HCT116 (cell line): Measurements from ENCODE around the gene MRPL34. TPM values are rescaled to one million over a fixed set of nuclear protein-coding genes. Genes with fewer than 3 reads are reported as not detected.

ENCODE experiments used
- ATAC-seq: fragments of 200-7000 bp; cut with Tn5 transposase; 2 replicates; pipeline ENCODE4 v1.9.1; 2020; ENCODE audit warnings: mild to moderate bottlenecking, moderate library complexity
- BruUV-seq: library from RNA; stranded (reverse); fragments of 400-500 nt; replicated peaks from 2 replicates; lab custom pipeline; 2021; lab: Mats Ljungman, UMichigan
- CTCF ChIA-PET: fragments of 300-600 bp; sonication (Branson Sonifier 250); formaldehyde crosslinking; loops from one replicate; lab custom pipeline; 2021; ENCODE audit warnings: antibody characterized with exemption; lab: Charles Lee
- POLR2A ChIA-PET: fragments of 300-600, 350-600 bp; sonication (Branson Sonifier 250); formaldehyde crosslinking; loops from one replicate; lab custom pipeline; 2021; ENCODE audit warnings: antibody characterized with exemption; lab: Charles Lee
- RAD21 ChIA-PET, 2 experiments: fragments of 300-600 bp; sonication (Branson Sonifier 250); formaldehyde crosslinking; loops; one replicate each; lab custom pipeline; 2023; ENCODE audit warnings: low total read pairs in 2 of 2; ENCODE audit not compliant: uncharacterized antibody in 2 of 2, unreplicated experiment in 2 of 2, low non-redundant PET in 1 of 2; lab: Charles Lee
- DNase-seq: peaks from one replicate; pipeline ENCODE4 v3.0.0-alpha.2; 2010; ENCODE audit warnings: low read depth, low spot score
- H2AFZ ChIP-seq: fragments of 200-600 bp; shearing (Covaris generic), sonication (generic); 2 replicates; pipeline ENCODE4 v1.6.1; 2017; ENCODE audit warnings: low read depth, mixed run types, mixed read lengths, antibody characterized with exemption, low read length; ENCODE audit not compliant: poor library complexity, severe bottlenecking
- H3K27ac ChIP-seq: 2 replicates; pipeline ENCODE4 v1.5.1; 2012; ENCODE audit warnings: low read depth, low read length
- H3K27me3 ChIP-seq: fragments of 200-600 bp; sonication (generic); 2 replicates; pipeline ENCODE4 v1.6.1; 2016; ENCODE audit warnings: mixed run types, low read length, mixed read lengths; ENCODE audit not compliant: insufficient read depth
- H3K36me3 ChIP-seq, 2 experiments: fragments of 200-500 bp in 1 of 2; fragments of 200-600 bp in 1 of 2; sonication (Bioruptor generic) in 1 of 2; sonication (generic) in 1 of 2; 2 replicates each; pipeline versions ENCODE4 v1.5.1 to v1.6.1; 2014 to 2016; ENCODE audit warnings: low read length in 2 of 2, inconsistent platforms in 1 of 2, mixed read lengths in 1 of 2, mixed run types in 1 of 2; ENCODE audit not compliant: insufficient read depth in 2 of 2, control insufficient read depth in 1 of 2
- H3K4me1 ChIP-seq, 2 experiments: fragments of 200-600 bp in 1 of 2; sonication (generic) in 1 of 2; 2 replicates each; pipeline versions ENCODE4 v1.5.1 to v1.6.1; 2012 to 2017; ENCODE audit warnings: low read length in 2 of 2, inconsistent platforms in 1 of 2, mild to moderate bottlenecking in 1 of 2, mixed read lengths in 1 of 2, mixed run types in 1 of 2, moderate library complexity in 1 of 2; ENCODE audit not compliant: insufficient read depth in 2 of 2, control insufficient read depth in 1 of 2
- H3K4me2 ChIP-seq: fragments of 200-600 bp; sonication (generic); 2 replicates; pipeline ENCODE4 v1.6.1; 2017; ENCODE audit warnings: mixed run types, low read length, mixed read lengths
- H3K4me3 ChIP-seq, 2 experiments: fragments of 200-600 bp in 1 of 2; sonication (generic) in 1 of 2; replicated peaks in 1 of 2; 2 replicates each; pipeline ENCODE4 v1.5.1; 2011 to 2016; ENCODE audit warnings: low read length in 2 of 2, control low read depth in 1 of 2, low read depth in 1 of 2, mild to moderate bottlenecking in 1 of 2, mixed read lengths in 1 of 2, mixed run types in 1 of 2
- H3K79me2 ChIP-seq: fragments of 200-600 bp; sonication (generic); 2 replicates; pipeline ENCODE4 v1.6.1; 2017; ENCODE audit warnings: mild to moderate bottlenecking, mixed run types, low read length, moderate library complexity, mixed read lengths; ENCODE audit not compliant: insufficient read depth
- H3K9ac ChIP-seq: fragments of 200-600 bp; sonication (generic); 2 replicates; pipeline ENCODE4 v1.6.1; 2016; ENCODE audit warnings: low read length, mixed read lengths
- H3K9me2 ChIP-seq: fragments of 200-600 bp; sonication (generic), shearing (Covaris generic); 2 replicates; pipeline ENCODE4 v1.6.1; 2017; ENCODE audit warnings: mixed run types, mild to moderate bottlenecking, moderate library complexity; ENCODE audit not compliant: insufficient read depth
- H3K9me3 ChIP-seq, 2 experiments: fragments of 200-500 bp in 1 of 2; fragments of 200-600 bp in 1 of 2; sonication (Bioruptor generic) in 1 of 2; sonication (generic) in 1 of 2; 2 replicates each; pipeline ENCODE4 v1.6.1; 2014 to 2017; ENCODE audit warnings: low read length in 2 of 2, mixed read lengths in 2 of 2, inconsistent platforms in 1 of 2, low read depth in 1 of 2, mild to moderate bottlenecking in 1 of 2, mixed run types in 1 of 2, moderate library complexity in 1 of 2; ENCODE audit not compliant: control insufficient read depth in 1 of 2, insufficient read depth in 1 of 2
- H4K20me1 ChIP-seq: fragments of 200-600 bp; sonication (generic), shearing (Covaris generic); 2 replicates; pipeline ENCODE4 v1.6.1; 2017; ENCODE audit warnings: mixed run types, mild to moderate bottlenecking, moderate library complexity; ENCODE audit not compliant: insufficient read depth
- CEBPB ChIP-seq: IDR thresholded peaks from 2 replicates; pipeline ENCODE4 v1.6.1; 2012; ENCODE audit warnings: low read depth
- FOSL1 ChIP-seq: IDR thresholded peaks from 2 replicates; pipeline ENCODE4 v1.6.1; 2012; ENCODE audit warnings: low read depth
- JUND ChIP-seq: IDR thresholded peaks from 2 replicates; pipeline ENCODE4 v1.6.1; 2012
- MAX ChIP-seq: IDR thresholded peaks from 2 replicates; pipeline ENCODE4 v1.6.1; 2012
- POLR2A ChIP-seq: IDR thresholded peaks from 2 replicates; pipeline ENCODE4 v1.7.0; 2011; ENCODE audit warnings: borderline replicate concordance; ENCODE audit not compliant: insufficient read depth, insufficient read length; ENCODE audit errors: extremely low read depth
- SIN3A ChIP-seq: IDR thresholded peaks from 2 replicates; pipeline ENCODE4 v1.6.1; 2012; ENCODE audit warnings: low read depth
- SP1 ChIP-seq: IDR thresholded peaks from 2 replicates; pipeline ENCODE4 v1.6.1; 2012; ENCODE audit warnings: low read depth
- TCF7L2 ChIP-seq: IDR thresholded peaks from 2 replicates; pipeline ENCODE4 v1.7.0; 2011; ENCODE audit warnings: borderline replicate concordance, inconsistent platforms; ENCODE audit not compliant: insufficient read depth, insufficient read length; ENCODE audit errors: extremely low read depth
- YY1 ChIP-seq: IDR thresholded peaks from 2 replicates; pipeline ENCODE4 v1.6.1; 2011; ENCODE audit warnings: low read length, low read depth, moderate library complexity, mild to moderate bottlenecking; ENCODE audit not compliant: insufficient replicate concordance; ENCODE audit errors: extremely low read depth
- ZBTB33 ChIP-seq: IDR thresholded peaks from 2 replicates; pipeline ENCODE4 v1.6.1; 2011; ENCODE audit warnings: mild to moderate bottlenecking, low read length, moderate library complexity; ENCODE audit not compliant: insufficient replicate concordance; ENCODE audit errors: extremely low read depth
- intact Hi-C: fragments of 100-400 bp; cut with micrococcal nuclease; formaldehyde crosslinking; loops from 2 replicates; pipeline ENCODE4 v1.10.0; 2022
- total RNA-seq: library from RNA; stranded (reverse); gene quantifications from one replicate; pipeline ENCODE4 v1.2.1, GENCODE V29; 2021; ENCODE audit not compliant: unreplicated experiment
- TF ChIP-seq, protein P1 (sequence below): IDR thresholded peaks from 2 replicates; pipeline ENCODE4 v1.6.1; 2012; ENCODE audit warnings: low read depth
- TF ChIP-seq, protein P2 (sequence below): IDR thresholded peaks from 2 replicates; pipeline ENCODE4 v1.6.1; 2012

Gene MRPL34
- total RNA-seq, 1 experiment from 2014 or later: 114 TPM

GRCh38 chr19:17330262-17331044 is 24.8 kb downstream of the MRPL34 start:
- Histone ChIP-seq H4K20me1 (no peaks in the 10 kb centered on the region), H3K27me3 (no peaks in the 10 kb centered on the region), H3K4me2 (no peak overlapping the region), H3K27ac (no peak overlapping the region), H2AFZ (no peak overlapping the region), H3K9me2 (no peaks in the 10 kb centered on the region), H3K9ac (no peak overlapping the region), H3K9me3 (no peaks in the 10 kb centered on the region), H3K36me3 (no peaks in the 10 kb centered on the region), H3K79me2 (peaks cover 5% of the 10 kb centered on the region; the same call in 1 of the 2 replicates), H3K4me3 (no peak overlapping the region), H3K4me1 (peaks cover 20 to 46% of the 10 kb centered on the region in 2 experiments)
- RAD21 ChIA-PET: interaction anchor here in 1 of 2 experiments (0.6 kb wide), 1 partner anchor 59 kb away, joined by 5 read pairs; no protein-coding TSS in a partner anchor
- DNase-seq: no peak
- intact Hi-C loops: no loop called here
- no peak for TF ChIP-seq SIN3A
- no peak for TF ChIP-seq POLR2A
- POLR2A ChIA-PET: no interaction called here
- CTCF ChIA-PET: no interaction called here
- ATAC-seq: no peak
- BruUV-seq: no TSS peak

DNA sequence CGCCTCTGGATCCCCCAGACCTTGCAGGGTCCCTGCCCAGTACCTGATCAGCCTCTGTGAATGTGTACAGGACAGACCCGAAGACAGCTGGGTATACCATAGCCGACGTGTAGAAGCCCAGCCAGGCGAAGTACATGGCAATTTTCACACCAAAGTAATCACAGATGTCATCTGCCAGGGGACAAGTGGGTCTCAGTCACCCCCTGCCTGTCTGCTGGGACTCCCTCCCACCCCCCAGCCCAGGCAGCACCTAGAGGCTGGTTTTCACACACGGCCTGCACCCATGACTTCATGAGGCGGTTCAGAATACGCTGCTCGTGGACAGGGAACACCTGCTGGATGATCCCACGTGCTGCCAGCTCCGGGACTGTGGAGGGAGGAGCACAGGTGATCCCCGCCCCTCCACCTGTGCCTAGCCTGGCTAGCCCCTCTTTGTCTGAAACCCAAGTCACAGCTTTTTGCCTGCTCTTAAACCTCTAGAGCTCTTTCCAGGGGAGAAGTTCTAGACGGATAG is 25.4 kb downstream of the MRPL34 start:
- H3K4me3 ChIP-seq: no peak overlapping the region
- peaks cover 23 to 53% of the 10 kb centered on the region in 2 experiments for H3K4me1 ChIP-seq
- H3K4me2 ChIP-seq: no peak overlapping the region
- no peaks in the 10 kb centered on the region for H3K36me3 ChIP-seq
- ATAC-seq (no peak), DNase-seq (no peak)
- H3K9me2 ChIP-seq: no peaks in the 10 kb centered on the region
- intact Hi-C loops: no loop called here
- no TSS peak for BruUV-seq
- ChIA-PET CTCF (no interaction called here), POLR2A (no interaction called here), RAD21 (interaction anchor here in 1 of 2 experiments (0.6 kb wide), 1 partner anchor 60 kb away, joined by 5 read pairs; no protein-coding TSS in a partner anchor)
- H3K9ac ChIP-seq: no peak overlapping the region
- H3K79me2 ChIP-seq: peaks cover 5% of the 10 kb centered on the region; the same call in 1 of the 2 replicates
- H3K27ac ChIP-seq: no peak overlapping the region
- H3K27me3 ChIP-seq: no peaks in the 10 kb centered on the region
- H2AFZ ChIP-seq: no peak overlapping the region
- no peaks in the 10 kb centered on the region for H3K9me3 ChIP-seq
- H4K20me1 ChIP-seq: no peaks in the 10 kb centered on the region
- TF ChIP-seq ZBTB33: no peak
- no peak for TF ChIP-seq JUND
- TF ChIP-seq MAX: no peak
- TF ChIP-seq FOSL1: no peak
- no peak for TF ChIP-seq POLR2A
- TF ChIP-seq, protein P1, sequence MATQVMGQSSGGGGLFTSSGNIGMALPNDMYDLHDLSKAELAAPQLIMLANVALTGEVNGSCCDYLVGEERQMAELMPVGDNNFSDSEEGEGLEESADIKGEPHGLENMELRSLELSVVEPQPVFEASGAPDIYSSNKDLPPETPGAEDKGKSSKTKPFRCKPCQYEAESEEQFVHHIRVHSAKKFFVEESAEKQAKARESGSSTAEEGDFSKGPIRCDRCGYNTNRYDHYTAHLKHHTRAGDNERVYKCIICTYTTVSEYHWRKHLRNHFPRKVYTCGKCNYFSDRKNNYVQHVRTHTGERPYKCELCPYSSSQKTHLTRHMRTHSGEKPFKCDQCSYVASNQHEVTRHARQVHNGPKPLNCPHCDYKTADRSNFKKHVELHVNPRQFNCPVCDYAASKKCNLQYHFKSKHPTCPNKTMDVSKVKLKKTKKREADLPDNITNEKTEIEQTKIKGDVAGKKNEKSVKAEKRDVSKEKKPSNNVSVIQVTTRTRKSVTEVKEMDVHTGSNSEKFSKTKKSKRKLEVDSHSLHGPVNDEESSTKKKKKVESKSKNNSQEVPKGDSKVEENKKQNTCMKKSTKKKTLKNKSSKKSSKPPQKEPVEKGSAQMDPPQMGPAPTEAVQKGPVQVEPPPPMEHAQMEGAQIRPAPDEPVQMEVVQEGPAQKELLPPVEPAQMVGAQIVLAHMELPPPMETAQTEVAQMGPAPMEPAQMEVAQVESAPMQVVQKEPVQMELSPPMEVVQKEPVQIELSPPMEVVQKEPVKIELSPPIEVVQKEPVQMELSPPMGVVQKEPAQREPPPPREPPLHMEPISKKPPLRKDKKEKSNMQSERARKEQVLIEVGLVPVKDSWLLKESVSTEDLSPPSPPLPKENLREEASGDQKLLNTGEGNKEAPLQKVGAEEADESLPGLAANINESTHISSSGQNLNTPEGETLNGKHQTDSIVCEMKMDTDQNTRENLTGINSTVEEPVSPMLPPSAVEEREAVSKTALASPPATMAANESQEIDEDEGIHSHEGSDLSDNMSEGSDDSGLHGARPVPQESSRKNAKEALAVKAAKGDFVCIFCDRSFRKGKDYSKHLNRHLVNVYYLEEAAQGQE: no peak
- no peak for TF ChIP-seq SP1
- no peak for TF ChIP-seq CEBPB
- TF ChIP-seq, protein P2, sequence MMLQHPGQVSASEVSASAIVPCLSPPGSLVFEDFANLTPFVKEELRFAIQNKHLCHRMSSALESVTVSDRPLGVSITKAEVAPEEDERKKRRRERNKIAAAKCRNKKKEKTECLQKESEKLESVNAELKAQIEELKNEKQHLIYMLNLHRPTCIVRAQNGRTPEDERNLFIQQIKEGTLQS: no peak
- no peak for TF ChIP-seq TCF7L2
- TF ChIP-seq YY1: no peak
